Tibial nerve (tissue), 4 donors: Measurements from ENCODE around the gene DISP3. TPM values are rescaled to one million over a fixed set of nuclear protein-coding genes. Genes with fewer than 3 reads are reported as not detected.

Experiments
- DNase-seq, 2 donors: peaks; one replicate each; pipeline ENCODE4 v3.0.0-alpha.2; 2019; ENCODE audit warnings: low spot score in 2 of 2
- H3K27ac ChIP-seq, 4 donors: fragments of 200-600 bp; sonication (generic) in 3 of 4; one replicate each; pipeline ENCODE4 v1.5.1; 2017 to 2019; ENCODE audit warnings: mild to moderate bottlenecking in 1 of 4
- H3K27me3 ChIP-seq, 2 donors: fragments of 200-600 bp; sonication (generic) in 1 of 2; one replicate each; pipeline versions ENCODE4 v1.5.1 to v1.6.0; 2017 to 2019
- H3K36me3 ChIP-seq, 3 donors: fragments of 200-600 bp; sonication (generic); one replicate each; pipeline ENCODE4 v1.5.1; 2018 to 2019
- H3K4me1 ChIP-seq, 4 donors: fragments of 200-600 bp; sonication (generic) in 3 of 4; one replicate each; pipeline ENCODE4 v1.5.1; 2017 to 2019
- H3K4me3 ChIP-seq, 4 donors: fragments of 200-600 bp; sonication (generic) in 3 of 4; one replicate each; pipeline ENCODE4 v1.5.1; 2017 to 2019; ENCODE audit warnings: mild to moderate bottlenecking in 1 of 4, moderate library complexity in 1 of 4
- H3K9me3 ChIP-seq, 4 donors: fragments of 200-600 bp; sonication (generic) in 3 of 4; one replicate each; pipeline ENCODE4 v1.5.1; 2017 to 2019
- EP300 ChIP-seq, 2 donors: sonication (generic); formaldehyde crosslinking; IDR thresholded peaks; one replicate each; pipeline ENCODE4 v1.6.1; 2017; ENCODE audit warnings: antibody characterized with exemption in 2 of 2, mild to moderate bottlenecking in 1 of 2
- POLR2A ChIP-seq, 2 donors: fragments of 450-650 bp; IDR thresholded peaks; one replicate each; pipeline ENCODE4 v1.6.1; 2017; ENCODE audit warnings: antibody characterized with exemption in 2 of 2, mild to moderate bottlenecking in 2 of 2, moderate library complexity in 2 of 2
- WGBS, 2 donors: methylation state at CpG; one replicate each; pipeline ENCODE4 v1.1.5; 2018; 5-methylcytosine and 5-hydroxymethylcytosine counted together
- total RNA-seq, 4 donors: library from RNA; depleted of rRNA; stranded (reverse); fragments of >200 nt; gene quantifications; one replicate each; pipeline ENCODE4 v1.1.0, GENCODE V29; 2016
- TF ChIP-seq, protein P1 (sequence below), 5 experiments: fragments of 200-600 bp in 3 of 5; fragments of 450-650 bp in 2 of 5; sonication (generic) in 3 of 5; IDR thresholded peaks; one replicate each; pipeline ENCODE4 v1.5.1; 2016 to 2019; ENCODE audit warnings: antibody characterized with exemption in 5 of 5, mild to moderate bottlenecking in 3 of 5, moderate library complexity in 2 of 5

DISP3 gene
- total RNA-seq, 4 donors from 2014 or later = 0.59 TPM; not detected in 3

DNA sequence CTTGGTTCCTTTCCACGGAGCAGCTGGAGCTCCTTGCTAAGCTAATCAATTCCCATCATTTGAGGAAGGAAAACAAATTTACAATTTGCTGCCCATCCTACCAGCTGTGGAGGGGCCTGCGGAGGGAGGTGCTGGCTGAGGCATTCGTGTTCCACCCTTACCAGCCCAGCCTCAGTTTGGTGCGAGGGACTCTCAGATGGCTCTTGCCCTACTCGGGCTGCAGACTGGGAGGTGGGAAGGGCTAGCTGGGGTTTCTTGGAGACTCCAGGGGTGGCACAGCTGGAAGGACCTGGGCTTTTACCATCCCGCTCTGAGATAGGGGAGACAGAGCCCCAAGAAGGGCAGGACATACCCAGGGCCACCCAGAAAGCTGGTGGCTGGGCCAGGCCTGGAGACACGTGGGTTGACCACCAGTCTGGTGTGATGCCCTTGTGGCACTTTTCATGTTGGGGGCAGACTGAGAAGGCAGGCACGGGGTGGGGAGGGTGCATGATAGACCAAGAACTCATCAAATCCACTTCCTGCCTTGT, 17.7 kb downstream of the DISP3 start:
- Histone ChIP-seq H3K36me3 (no peaks in the 10 kb centered on the region), H3K27me3 (peaks cover 0 to 16% of the 10 kb centered on the region in 2 donors), H3K4me1 (no peaks in the 10 kb centered on the region), H3K9me3 (peaks cover 0 to 22% (median 0%) of the 10 kb centered on the region in 4 donors), H3K4me3 (no peak overlapping the region), H3K27ac (no peak overlapping the region)
- DNase-seq = no peak
- WGBS, 2 donors = 81 to 85% methylated on average over 8 of the region's 8 CpGs
- TF ChIP-seq EP300 (IDR thresholded peaks at IDR 0.05) (no peak), POLR2A (IDR thresholded peaks at IDR 0.05) (no peak)
- TF ChIP-seq, protein P1, sequence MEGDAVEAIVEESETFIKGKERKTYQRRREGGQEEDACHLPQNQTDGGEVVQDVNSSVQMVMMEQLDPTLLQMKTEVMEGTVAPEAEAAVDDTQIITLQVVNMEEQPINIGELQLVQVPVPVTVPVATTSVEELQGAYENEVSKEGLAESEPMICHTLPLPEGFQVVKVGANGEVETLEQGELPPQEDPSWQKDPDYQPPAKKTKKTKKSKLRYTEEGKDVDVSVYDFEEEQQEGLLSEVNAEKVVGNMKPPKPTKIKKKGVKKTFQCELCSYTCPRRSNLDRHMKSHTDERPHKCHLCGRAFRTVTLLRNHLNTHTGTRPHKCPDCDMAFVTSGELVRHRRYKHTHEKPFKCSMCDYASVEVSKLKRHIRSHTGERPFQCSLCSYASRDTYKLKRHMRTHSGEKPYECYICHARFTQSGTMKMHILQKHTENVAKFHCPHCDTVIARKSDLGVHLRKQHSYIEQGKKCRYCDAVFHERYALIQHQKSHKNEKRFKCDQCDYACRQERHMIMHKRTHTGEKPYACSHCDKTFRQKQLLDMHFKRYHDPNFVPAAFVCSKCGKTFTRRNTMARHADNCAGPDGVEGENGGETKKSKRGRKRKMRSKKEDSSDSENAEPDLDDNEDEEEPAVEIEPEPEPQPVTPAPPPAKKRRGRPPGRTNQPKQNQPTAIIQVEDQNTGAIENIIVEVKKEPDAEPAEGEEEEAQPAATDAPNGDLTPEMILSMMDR (IDR thresholded peaks at IDR 0.05) = no peak

DNA sequence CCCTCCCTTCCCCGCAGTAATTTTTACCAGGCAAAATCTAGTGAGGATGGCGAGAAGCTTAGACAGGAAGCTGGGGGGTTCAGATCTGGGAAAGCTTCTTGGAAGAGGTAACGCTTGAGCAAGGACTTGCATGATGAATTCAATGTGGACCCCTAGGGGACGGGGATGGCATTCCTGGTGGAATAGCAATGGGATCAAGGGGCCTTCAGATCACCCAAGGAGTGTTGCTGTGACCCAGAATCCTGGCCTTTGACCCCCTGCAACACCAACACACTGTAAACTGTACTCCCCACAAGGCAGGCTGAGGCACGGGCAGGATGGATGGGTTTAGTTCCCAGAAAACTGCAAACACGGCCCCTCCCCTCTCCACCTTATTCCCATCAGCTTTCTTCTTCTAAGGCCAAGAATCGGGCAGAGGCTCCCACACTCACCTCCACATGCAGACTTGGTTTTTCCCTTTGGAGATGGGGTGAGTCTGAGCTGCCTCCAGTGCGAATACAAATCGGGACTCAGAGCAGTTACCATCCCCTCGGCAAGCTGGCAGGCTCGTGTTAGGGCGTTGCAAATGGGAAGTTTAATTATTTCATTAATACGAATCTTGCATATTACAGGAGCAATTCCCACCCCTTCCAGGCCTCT, 20.1 kb downstream of the DISP3 start:
- H3K4me3 ChIP-seq = no peak overlapping the region
- no peaks in the 10 kb centered on the region for H3K4me1 ChIP-seq
- 50 to 55% methylated on average over 13 of the region's 13 CpGs for WGBS, 2 donors
- no peak for TF ChIP-seq POLR2A (IDR thresholded peaks at IDR 0.05)
- no peak for DNase-seq
- peaks cover 0 to 27% of the 10 kb centered on the region in 2 donors for H3K27me3 ChIP-seq
- no peaks in the 10 kb centered on the region for H3K36me3 ChIP-seq
- peaks cover 0 to 32% (median 0%) of the 10 kb centered on the region in 4 donors for H3K9me3 ChIP-seq
- H3K27ac ChIP-seq = no peak overlapping the region

DNA sequence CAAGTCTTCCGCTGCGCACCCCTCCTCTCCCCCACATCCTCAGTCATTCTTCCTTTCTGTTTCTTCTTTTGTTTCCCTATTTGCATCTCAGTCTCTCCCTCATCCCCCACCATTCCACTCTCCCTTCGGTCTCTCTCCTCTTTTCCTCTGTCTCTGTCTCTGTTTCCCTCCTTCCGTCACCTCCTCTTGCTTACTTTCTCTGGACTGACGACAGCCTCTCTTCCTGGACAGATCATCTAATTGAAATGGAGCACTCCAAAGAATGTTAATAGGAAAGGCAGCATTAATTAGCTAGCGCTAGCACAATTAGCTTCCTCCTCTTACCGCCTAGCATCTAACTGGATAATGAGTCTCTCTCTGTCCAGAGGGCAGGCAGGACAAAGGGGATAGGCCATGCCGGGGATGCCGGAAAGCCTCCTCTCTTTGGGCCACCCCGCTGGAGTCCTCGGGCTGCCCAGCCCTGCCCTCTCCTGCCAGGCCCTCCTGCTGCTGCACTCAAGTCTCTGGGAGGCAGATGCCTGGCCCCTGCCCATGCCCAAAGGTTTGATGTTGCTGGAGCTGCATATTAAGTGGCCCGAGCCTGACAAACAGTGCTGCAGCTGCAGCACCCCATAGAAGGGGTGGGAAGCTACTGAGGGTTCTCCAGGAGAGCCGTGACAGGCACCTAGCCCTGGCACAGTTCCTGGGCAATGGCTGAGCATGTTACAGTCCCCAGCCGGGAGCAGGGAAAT, 20.8 kb downstream of the DISP3 start:
- DNase-seq = no peak

DNA sequence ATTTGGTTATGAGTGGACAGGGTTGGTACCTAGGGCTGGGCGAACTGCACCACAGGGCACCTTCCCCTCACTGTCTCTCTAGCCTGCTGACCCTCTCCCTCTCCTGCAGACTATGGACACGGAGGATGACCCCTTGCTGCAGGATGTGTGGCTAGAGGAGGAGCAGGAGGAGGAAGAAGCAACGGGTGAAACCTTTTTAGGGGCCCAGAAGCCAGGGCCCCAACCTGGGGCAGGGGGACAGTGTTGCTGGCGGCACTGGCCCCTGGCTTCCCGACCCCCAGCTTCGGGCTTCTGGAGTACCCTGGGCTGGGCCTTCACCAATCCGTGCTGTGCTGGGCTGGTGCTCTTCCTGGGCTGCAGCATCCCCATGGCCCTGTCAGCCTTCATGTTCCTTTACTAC, 21.9 kb downstream of the DISP3 start:
- Histone ChIP-seq H3K27ac (no peak overlapping the region), H3K4me1 (no peaks in the 10 kb centered on the region), H3K27me3 (peaks cover 0 to 27% of the 10 kb centered on the region in 2 donors), H3K9me3 (peaks cover 0 to 49% (median 3%) of the 10 kb centered on the region in 4 donors), H3K4me3 (no peak overlapping the region), H3K36me3 (no peaks in the 10 kb centered on the region)
- TF ChIP-seq, protein P1 (IDR thresholded peaks at IDR 0.05) = no peak
- no peak for TF ChIP-seq POLR2A (IDR thresholded peaks at IDR 0.05)
- no peak for TF ChIP-seq EP300 (IDR thresholded peaks at IDR 0.05)
- 85 to 88% methylated on average over 3 to 7 of the region's 7 CpGs for WGBS, 2 donors
- DNase-seq = no peak

More for the DNA sequence above, 20.8 kb downstream of the DISP3 start:
- H3K36me3 ChIP-seq = no peaks in the 10 kb centered on the region
- no peaks in the 10 kb centered on the region for H3K4me1 ChIP-seq
- peaks cover 0 to 38% (median 0%) of the 10 kb centered on the region in 4 donors for H3K9me3 ChIP-seq
- peaks cover 0 to 27% of the 10 kb centered on the region in 2 donors for H3K27me3 ChIP-seq
- no peak overlapping the region for H3K27ac ChIP-seq
- WGBS, 2 donors = 41 to 48% methylated on average over 12 to 13 of the region's 14 CpGs
- no peak overlapping the region for H3K4me3 ChIP-seq
- TF ChIP-seq POLR2A (IDR thresholded peaks at IDR 0.05) = no peak
- TF ChIP-seq EP300 (IDR thresholded peaks at IDR 0.05) = no peak
- TF ChIP-seq, protein P1 (IDR thresholded peaks at IDR 0.05) = no peak

DNA sequence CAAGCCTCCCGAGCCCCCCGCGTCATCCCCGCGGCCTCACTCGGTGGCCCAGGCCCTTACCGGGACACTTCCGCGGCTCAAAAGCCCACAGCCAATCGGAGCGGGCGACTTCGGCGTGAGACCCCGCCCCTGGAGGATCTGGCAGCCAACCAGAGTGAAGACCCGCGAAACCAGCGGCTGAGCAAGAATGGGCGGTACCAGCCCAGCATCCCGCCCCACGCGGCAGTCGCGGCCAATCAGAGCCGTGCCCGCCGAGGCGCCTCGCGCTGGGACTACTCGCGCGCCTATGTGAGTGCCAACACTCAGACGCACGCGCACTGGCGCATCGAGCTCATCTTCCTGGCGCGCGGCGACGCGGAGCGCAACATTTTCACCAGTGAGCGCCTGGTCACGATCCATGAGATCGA, 22.5 kb downstream of the DISP3 start:
- WGBS, 2 donors = 49 to 56% methylated on average over 29 to 34 of the region's 48 CpGs
- Histone ChIP-seq H3K4me3 (no peak overlapping the region), H3K36me3 (no peaks in the 10 kb centered on the region), H3K4me1 (no peaks in the 10 kb centered on the region), H3K27ac (no peak overlapping the region), H3K27me3 (peaks cover 0 to 27% of the 10 kb centered on the region in 2 donors), H3K9me3 (peaks cover 0 to 55% (median 5%) of the 10 kb centered on the region in 4 donors)
- DNase-seq = no peak
- TF ChIP-seq POLR2A (IDR thresholded peaks at IDR 0.05) (no peak), EP300 (IDR thresholded peaks at IDR 0.05) (no peak)
- TF ChIP-seq, protein P1 (IDR thresholded peaks at IDR 0.05) = no peak
